H1 (cell line): Measurements from ENCODE around the gene FGF4. TPM values are rescaled to one million over a fixed set of nuclear protein-coding genes. Genes with fewer than 3 reads are reported as not detected.

ENCODE experiments used
- CTCF ChIA-PET: fragments of 300-600 bp; sonication (Branson Sonifier 250); formaldehyde crosslinking; loops from one replicate; lab custom pipeline; 2021; ENCODE audit not compliant: partially characterized antibody; lab: Charles Lee
- POLR2A ChIA-PET: fragments of 300-600 bp; sonication (Branson Sonifier 250); formaldehyde crosslinking; loops from one replicate; lab custom pipeline; 2021; ENCODE audit warnings: inconsistent platforms; ENCODE audit not compliant: partially characterized antibody; lab: Charles Lee
- DNase-seq, 2 experiments: peaks; one replicate each; pipeline versions ENCODE4 v3.0.0 to v3.0.0-alpha.2; 2010 to 2022; ENCODE audit warnings: low spot score in 2 of 2, low read depth in 1 of 2, mixed read lengths in 1 of 2
- FAIRE-seq: peaks from 2 replicates; lab custom pipeline; 2011; peaks lifted over from hg19 to GRCh38; lab: Jason Lieb, UNC
- H2AFZ ChIP-seq: 2 replicates; pipeline ENCODE4 v1.8.1; 2012; ENCODE audit warnings: low read length, inconsistent platforms
- H2AK5ac ChIP-seq: 2 replicates; pipeline ENCODE4 v1.6.1; 2013; ENCODE audit warnings: low read depth, low read length
- H2BK120ac ChIP-seq: replicated peaks from 2 replicates; pipeline ENCODE3; 2013; ENCODE audit warnings: low read depth, low read length, inconsistent platforms
- H2BK12ac ChIP-seq: 2 replicates; pipeline ENCODE4 v1.6.1; 2013; ENCODE audit warnings: low read depth, low read length
- H2BK15ac ChIP-seq: 2 replicates; pipeline ENCODE4 v1.6.1; 2013; ENCODE audit warnings: low read length
- H2BK20ac ChIP-seq: 2 replicates; pipeline ENCODE4 v1.6.1; 2013; ENCODE audit warnings: low read length
- H2BK5ac ChIP-seq: 2 replicates; pipeline ENCODE4 v1.6.1; 2013; ENCODE audit warnings: low read depth, low read length
- H3K14ac ChIP-seq: 2 replicates; pipeline ENCODE4 v1.6.1; 2013; ENCODE audit warnings: inconsistent platforms; ENCODE audit not compliant: insufficient read length
- H3K18ac ChIP-seq: 2 replicates; pipeline ENCODE4 v1.6.1; 2013; ENCODE audit warnings: low read length; ENCODE audit errors: extremely low read depth
- H3K23ac ChIP-seq: 2 replicates; pipeline ENCODE4 v1.6.1; 2013; ENCODE audit warnings: inconsistent platforms; ENCODE audit not compliant: insufficient read length
- H3K23me2 ChIP-seq: 2 replicates; pipeline ENCODE4 v1.6.1; 2013; ENCODE audit warnings: low read depth, low read length
- H3K27ac ChIP-seq: 2 replicates; pipeline ENCODE4 v1.6.1; 2011; ENCODE audit warnings: low read depth, low read length, inconsistent platforms
- H3K27me3 ChIP-seq, 4 experiments: replicated peaks in 1 of 4; 1 replicate in 1 of 4; 2 replicates in 3 of 4; pipeline versions ENCODE4 v1.6.1 to v1.8.1; 2011 to 2013; ENCODE audit warnings: low read length in 3 of 4, mild to moderate bottlenecking in 3 of 4, inconsistent platforms in 2 of 4, mixed read lengths in 2 of 4, moderate library complexity in 1 of 4; ENCODE audit not compliant: control insufficient read depth in 3 of 4, insufficient read depth in 3 of 4; ENCODE audit errors: extremely low read depth in 1 of 4
- H3K36me3 ChIP-seq, 4 experiments: 2 replicates each; pipeline versions ENCODE4 v1.6.1 to v1.8.1; 2011 to 2013; ENCODE audit warnings: mild to moderate bottlenecking in 4 of 4, low read length in 3 of 4, moderate library complexity in 2 of 4, control low read depth in 1 of 4, inconsistent platforms in 1 of 4; ENCODE audit not compliant: insufficient read depth in 4 of 4, control insufficient read depth in 2 of 4
- H3K4ac ChIP-seq: replicated peaks from 2 replicates; pipeline ENCODE3; 2013; ENCODE audit warnings: low read length, low read depth, mixed read lengths, inconsistent platforms; ENCODE audit not compliant: insufficient read length
- H3K4me1 ChIP-seq, 4 experiments: replicated peaks in 1 of 4; 1 replicate in 1 of 4; 2 replicates in 3 of 4; pipeline versions ENCODE4 v1.6.1 to v1.8.1; 2011 to 2013; ENCODE audit warnings: low read length in 3 of 4, inconsistent platforms in 2 of 4, mixed read lengths in 1 of 4; ENCODE audit not compliant: insufficient read depth in 4 of 4, control insufficient read depth in 3 of 4
- H3K4me2 ChIP-seq, 2 experiments: 2 replicates each; pipeline versions ENCODE4 v1.6.1 to v1.8.1; 2011 to 2013; ENCODE audit warnings: low read depth in 2 of 2, low read length in 2 of 2, control low read depth in 1 of 2, inconsistent platforms in 1 of 2, mild to moderate bottlenecking in 1 of 2; ENCODE audit not compliant: insufficient read depth in 1 of 2
- H3K4me3 ChIP-seq, 4 experiments: fragments of 200-600, 300-600 bp in 1 of 4; sonication (generic), shearing (Covaris generic), sonication (Bioruptor Twin) in 1 of 4; 2 replicates each; pipeline versions ENCODE4 v1.5.1 to v1.8.1; 2011 to 2016; ENCODE audit warnings: low read length in 4 of 4, low read depth in 3 of 4, control low read depth in 2 of 4, inconsistent platforms in 2 of 4, mild to moderate bottlenecking in 2 of 4, mixed read lengths in 1 of 4, moderate library complexity in 1 of 4; ENCODE audit not compliant: insufficient read depth in 2 of 4; ENCODE audit errors: extremely low read depth in 1 of 4
- H3K56ac ChIP-seq: replicated peaks from 2 replicates; pipeline ENCODE3; 2013; ENCODE audit warnings: low read depth, mild to moderate bottlenecking, mixed read lengths, low read length, inconsistent platforms; ENCODE audit not compliant: insufficient read length
- H3K79me1 ChIP-seq: 2 replicates; pipeline ENCODE4 v1.6.1; 2013; ENCODE audit warnings: low read depth, low read length, control low read depth
- H3K79me2 ChIP-seq, 2 experiments: 2 replicates each; pipeline versions ENCODE4 v1.6.1 to v1.8.1; 2012 to 2013; ENCODE audit warnings: low read length in 2 of 2, mild to moderate bottlenecking in 2 of 2, inconsistent platforms in 1 of 2; ENCODE audit not compliant: insufficient read depth in 2 of 2, control insufficient read depth in 1 of 2
- H3K9ac ChIP-seq, 4 experiments: replicated peaks in 1 of 4; 1 replicate in 1 of 4; 2 replicates in 3 of 4; pipeline versions ENCODE4 v1.6.1 to v1.8.1; 2011 to 2013; ENCODE audit warnings: low read depth in 3 of 4, low read length in 3 of 4, control low read depth in 2 of 4, mild to moderate bottlenecking in 2 of 4, moderate library complexity in 2 of 4, inconsistent platforms in 1 of 4; ENCODE audit errors: extremely low read depth in 1 of 4
- H3K9me3 ChIP-seq, 2 experiments: 2 replicates each; pipeline versions ENCODE4 v1.6.1 to v1.8.1; 2012 to 2013; ENCODE audit warnings: mild to moderate bottlenecking in 2 of 2, moderate library complexity in 2 of 2, control low read depth in 1 of 2, inconsistent platforms in 1 of 2, low read depth in 1 of 2, low read length in 1 of 2, mixed read lengths in 1 of 2; ENCODE audit not compliant: insufficient read depth in 2 of 2
- H4K20me1 ChIP-seq, 2 experiments: replicated peaks in 1 of 2; 2 replicates each; pipeline versions ENCODE3 to v1.8.1; 2011 to 2013; ENCODE audit warnings: inconsistent platforms in 2 of 2, low read length in 2 of 2, mild to moderate bottlenecking in 1 of 2; ENCODE audit not compliant: insufficient read depth in 2 of 2, control insufficient read depth in 1 of 2
- H4K5ac ChIP-seq: 2 replicates; pipeline ENCODE4 v1.6.1; 2013; ENCODE audit warnings: low read length, low read depth, mixed read lengths, inconsistent platforms; ENCODE audit not compliant: insufficient read length
- H4K8ac ChIP-seq: 2 replicates; pipeline ENCODE4 v1.8.0; 2013; ENCODE audit warnings: mild to moderate bottlenecking, moderate library complexity, low read length, inconsistent platforms; ENCODE audit not compliant: insufficient read depth; ENCODE audit errors: extremely low read depth
- H4K91ac ChIP-seq: replicated peaks from 2 replicates; pipeline ENCODE3; 2013; ENCODE audit warnings: low read length, mixed read lengths, inconsistent platforms; ENCODE audit not compliant: insufficient read length
- ATF3 ChIP-seq: IDR thresholded peaks from 2 replicates; pipeline ENCODE4 v1.6.1; 2011; ENCODE audit warnings: low read depth, mild to moderate bottlenecking, low read length; ENCODE audit not compliant: insufficient read depth
- POU5F1 ChIP-seq: IDR thresholded peaks from 2 replicates; pipeline ENCODE4 v1.6.1; 2011; ENCODE audit warnings: low read depth, mild to moderate bottlenecking, low read length, moderate library complexity
- ZNF274 ChIP-seq: IDR thresholded peaks from 2 replicates; pipeline ENCODE4 v1.7.0; 2012; ENCODE audit warnings: low read length, borderline replicate concordance; ENCODE audit errors: extremely low read depth
- WGBS, 2 experiments: shearing (Covaris generic) in 1 of 2; methylation state at CpG; one replicate each; pipeline versions ENCODE4 v1.1.6 to v1.1.7; 2013 to 2015; ENCODE audit warnings: low lambda C conversion rate in 2 of 2, mixed read lengths in 2 of 2, inconsistent platforms in 1 of 2, low coverage in 1 of 2, missing lambda C conversion rate in 1 of 2; ENCODE audit not compliant: insufficient replicate concordance in 2 of 2, insufficient coverage in 1 of 2, insufficient read length in 1 of 2; ENCODE audit errors: extremely low coverage in 1 of 2, missing lambda C conversion rate in 1 of 2; 5-methylcytosine and 5-hydroxymethylcytosine counted together
- polyA plus RNA-seq, 7 experiments: library from polyadenylated mRNA; depleted of rRNA in 3 of 7; stranded (reverse) in 5 of 7; unstranded in 2 of 7; fragments of >200 nt in 5 of 7; fragments of 200-250 nt in 2 of 7; gene quantifications; 1 replicate in 5 of 7; 2 replicates in 1 of 7; 4 replicates in 1 of 7; pipeline versions ENCODE4 v1.2.1 to v1.2.3, GENCODE V29; 2011 to 2013; ENCODE audit warnings: missing spikeins in 2 of 7, mixed read lengths in 2 of 7
- total RNA-seq: library from RNA; stranded (reverse); fragmentation: NEBNext Ultra II Directional; extraction: Animal tissue kit (Norgen Biotek cat#: 25700); gene quantifications from 2 replicates; pipeline ENCODE4 v1.2.1, GENCODE V29; 2021

The FGF4 gene
- total and polyA plus RNA-seq, 2 of the 8 experiments (the other 6 are each of a cell fraction or from before 2014, with no cell fraction given), result 0.57 to 2.0 TPM

DNA sequence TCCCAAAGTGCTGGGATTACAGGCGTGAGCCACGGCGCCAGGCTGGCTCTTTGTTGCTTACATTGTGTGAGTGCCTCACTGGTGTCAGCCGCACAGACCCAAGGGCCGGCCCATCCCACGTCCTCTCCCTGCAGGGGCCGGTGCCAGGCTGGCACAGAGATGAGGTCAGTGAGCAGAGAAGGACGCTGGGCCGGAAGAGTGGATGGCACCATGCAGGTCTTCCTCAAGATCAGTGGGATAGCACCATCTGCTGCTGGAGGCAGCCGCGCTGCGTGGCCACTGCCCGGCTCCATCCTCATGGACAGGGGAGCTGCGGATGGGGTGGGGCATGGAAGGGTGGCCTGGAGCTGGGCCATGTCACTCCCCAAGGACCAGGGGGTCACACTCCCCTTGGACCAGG is 22.0 kb upstream of the FGF4 start:
- POLR2A ChIA-PET, result interaction anchor here (1.3 kb wide), 1 partner anchor 93 kb away, joined by 6 read pairs; the partner anchor contains the start of gene FGF19
- FAIRE-seq, result no peak
- no peak overlapping the region for H2BK12ac ChIP-seq
- TF ChIP-seq POU5F1 (no peak), ZNF274 (no peak), ATF3 (no peak)

More for the DNA sequence above, 22.0 kb upstream of the FGF4 start:
- Histone ChIP-seq H4K91ac (peak overlapping the region; percentile 51), H2AFZ (no peak overlapping the region), H3K9me3 (peaks cover 4 to 5% of the 10 kb centered on the region in 2 experiments; a peak in 3 of 4 replicates), H3K9ac (no peak overlapping the region), H3K56ac (no peak overlapping the region), H4K20me1 (no peaks in the 10 kb centered on the region), H3K18ac (no peak overlapping the region), H3K27me3 (no peaks in the 10 kb centered on the region; a peak in 1 of 7 replicates), H4K5ac (no peak overlapping the region), H3K79me2 (no peaks in the 10 kb centered on the region), H3K27ac (no peak overlapping the region), H2BK15ac (no peak overlapping the region), H3K23me2 (no peaks in the 10 kb centered on the region), H3K4ac (no peak overlapping the region), H2BK5ac (no peak overlapping the region), H3K36me3 (no peaks in the 10 kb centered on the region), H3K4me1 (peaks cover 0 to 5% (median 0%) of the 10 kb centered on the region in 4 experiments; a peak in 3 of 7 replicates), H3K4me3 (no peak overlapping the region), H2BK120ac (no peak overlapping the region), H4K8ac (no peak overlapping the region; the same call in 1 of the 2 replicates), H3K14ac (no peak overlapping the region), H2BK20ac (no peak overlapping the region), H3K23ac (no peak overlapping the region), H2AK5ac (no peak overlapping the region), H3K4me2 (no peak overlapping the region), H3K79me1 (no peaks in the 10 kb centered on the region)
- WGBS, 2 experiments, result 79% methylated on average over 13 of the region's 14 CpGs; no CpG with 5 or more reads in 1 of the 2 experiments
- CTCF ChIA-PET, result interaction anchor here (0.6 to 9.5 kb wide), 20 partner anchors 9 to 127 kb away, joined by 3 to 197 read pairs (median 3); partner anchors contain the start of genes FGF4 and LTO1
- DNase-seq, result no peak
